ENCODE results near the gene NELFA.

NELFA gene

DNA sequence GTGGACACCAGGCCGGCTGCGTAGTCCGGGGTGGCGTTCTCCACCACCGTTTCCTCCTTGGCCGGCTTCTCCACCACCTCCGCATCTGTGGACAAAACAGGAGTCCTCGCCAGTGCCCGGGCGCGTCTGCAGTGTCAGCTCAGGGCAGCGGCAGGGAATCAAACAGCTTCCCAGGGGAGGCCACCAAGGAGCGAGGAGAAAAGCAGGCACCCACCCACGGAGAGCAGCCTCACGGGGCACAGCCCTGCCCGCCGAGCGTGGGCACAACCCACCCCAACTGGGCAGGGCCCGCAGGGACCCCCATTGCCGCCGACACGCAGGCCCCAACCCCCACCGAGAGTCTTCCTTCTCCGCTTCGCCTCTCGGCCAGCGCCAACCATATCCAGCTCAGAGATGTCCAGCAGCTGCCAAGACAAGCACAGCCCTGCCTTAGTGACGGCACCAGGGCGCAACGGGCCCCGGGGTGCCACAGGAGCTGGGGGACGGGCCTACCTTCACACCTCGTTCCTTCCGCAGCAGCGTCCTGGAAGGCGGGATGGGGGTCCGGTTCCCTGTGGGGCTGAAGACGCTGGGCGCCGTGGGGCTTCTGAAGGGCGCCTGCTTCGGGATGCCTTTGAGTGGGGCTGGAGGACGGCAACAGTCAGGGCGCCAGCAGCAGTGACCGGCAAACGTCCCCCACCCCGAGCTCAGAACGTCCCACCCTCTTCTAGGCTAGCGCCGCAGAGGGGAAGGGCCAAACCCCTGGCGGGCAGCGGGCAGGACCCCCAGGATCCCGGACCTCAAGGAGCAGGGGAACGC lies 22.8 kb downstream of the NELFA start:
- 95% methylated on average over 52 of the region's 54 CpGs for WGBS

DNA sequence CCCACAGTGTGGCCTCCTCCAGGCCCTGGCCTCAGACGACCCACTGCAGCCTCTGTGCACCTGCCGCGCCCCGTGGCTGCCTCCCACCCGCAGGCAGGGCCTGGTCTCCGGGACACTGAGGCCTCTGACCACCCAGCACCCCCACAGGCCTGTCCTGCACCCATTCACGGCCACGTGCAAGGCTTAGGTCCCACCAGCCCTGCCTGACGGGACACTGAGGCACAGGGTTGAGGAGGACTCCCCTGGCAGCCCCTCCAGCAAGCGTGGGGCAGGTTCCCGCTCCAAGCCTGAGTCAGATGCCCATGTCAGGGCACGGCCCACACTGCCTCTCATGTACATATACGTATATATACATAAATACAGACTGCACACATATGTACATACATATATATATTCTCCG lies 23.5 kb downstream of the NELFA start:
- no peak overlapping the region for H3K14ac ChIP-seq (ENCODE audit: low read length in 2 of 2)
- H3K4ac ChIP-seq (ENCODE audit: low read depth in 1 of 2, low read length in 2 of 2), result no peak overlapping the region
- no peak overlapping the region for H3K4me2 ChIP-seq (ENCODE audit: low read length, poor library complexity, severe bottlenecking)
- no peak overlapping the region for H3K27ac ChIP-seq (ENCODE audit: low read length, poor library complexity, severe bottlenecking)
- H3K9me3 ChIP-seq (ENCODE audit: control insufficient read depth, low read length), result no peaks in the 10 kb centered on the region
- H4K91ac ChIP-seq (ENCODE audit: low read length), result peak overlapping the region; percentile 53
- no peak overlapping the region for H2BK120ac ChIP-seq (ENCODE audit: low read depth, low read length)
- no peak overlapping the region for H2AFZ ChIP-seq (ENCODE audit: low read depth, low read length)
- H4K8ac ChIP-seq (ENCODE audit: low read length), result no peak overlapping the region
- H2BK12ac ChIP-seq (ENCODE audit: low read length in 2 of 2), result no peak overlapping the region
- H3K23ac ChIP-seq (ENCODE audit: low read length in 2 of 2), result no peak overlapping the region
- H3K79me1 ChIP-seq (replicated peaks; ENCODE audit: low read length, poor library complexity, severe bottlenecking), result peaks cover 65% of the 10 kb centered on the region
- no peak overlapping the region for H3K9ac ChIP-seq (ENCODE audit: low read length)
- H3K27me3 ChIP-seq (ENCODE audit: control insufficient read depth in 1 of 2, insufficient read depth in 1 of 2, low read length in 2 of 2), result no peaks in the 10 kb centered on the region
- H2AK5ac ChIP-seq (ENCODE audit: low read length, severe bottlenecking), result no peak overlapping the region
- H3K4me1 ChIP-seq (ENCODE audit: control insufficient read depth, insufficient read depth, low read depth, low read length), result peaks cover 1% of the 10 kb centered on the region
- H3K18ac ChIP-seq (ENCODE audit: low read depth in 1 of 2, low read length in 2 of 2), result no peak overlapping the region
- H2BK15ac ChIP-seq (ENCODE audit: low read depth, poor library complexity, severe bottlenecking), result no peak overlapping the region
- H2BK5ac ChIP-seq (ENCODE audit: low read depth, low read length, poor library complexity, severe bottlenecking), result no peak overlapping the region
- H3K36me3 ChIP-seq (ENCODE audit: control insufficient read depth in 1 of 2, insufficient read depth in 2 of 2, low read depth in 1 of 2, low read length in 2 of 2), result peaks cover 89 to 93% of the 10 kb centered on the region in 2 experiments
- DNase-seq, result no peak
- no peak overlapping the region for H3K4me3 ChIP-seq (ENCODE audit: insufficient read depth in 1 of 2, low read depth in 1 of 2, low read length in 2 of 2)
- WGBS, result 92% methylated on average over 14 of the region's 14 CpGs

More for the DNA sequence above, 22.8 kb downstream of the NELFA start:
- H3K4me1 ChIP-seq (ENCODE audit: control insufficient read depth, insufficient read depth, low read depth, low read length), result peaks cover 1% of the 10 kb centered on the region
- H3K4ac ChIP-seq (ENCODE audit: low read depth in 1 of 2, low read length in 2 of 2), result no peak overlapping the region
- no peak overlapping the region for H3K27ac ChIP-seq (ENCODE audit: low read length, poor library complexity, severe bottlenecking)
- H3K27me3 ChIP-seq (ENCODE audit: control insufficient read depth in 1 of 2, insufficient read depth in 1 of 2, low read length in 2 of 2), result no peaks in the 10 kb centered on the region
- H3K36me3 ChIP-seq (ENCODE audit: control insufficient read depth in 1 of 2, insufficient read depth in 2 of 2, low read depth in 1 of 2, low read length in 2 of 2), result peaks cover 85 to 93% of the 10 kb centered on the region in 2 experiments
- H3K9ac ChIP-seq (ENCODE audit: low read length), result no peak overlapping the region
- H2AK5ac ChIP-seq (ENCODE audit: low read length, severe bottlenecking), result no peak overlapping the region
- no peaks in the 10 kb centered on the region for H3K9me3 ChIP-seq (ENCODE audit: control insufficient read depth, low read length)
- H4K8ac ChIP-seq (ENCODE audit: low read length), result no peak overlapping the region
- no peak overlapping the region for H2BK120ac ChIP-seq (ENCODE audit: low read depth, low read length)
- H2BK15ac ChIP-seq (ENCODE audit: low read depth, poor library complexity, severe bottlenecking), result no peak overlapping the region
- no peak overlapping the region for H2BK5ac ChIP-seq (ENCODE audit: low read depth, low read length, poor library complexity, severe bottlenecking)
- no peak for DNase-seq
- H2BK12ac ChIP-seq (ENCODE audit: low read length in 2 of 2), result no peak overlapping the region
- no peak overlapping the region for H4K91ac ChIP-seq (ENCODE audit: low read length)
- no peak overlapping the region for H3K4me3 ChIP-seq (ENCODE audit: insufficient read depth in 1 of 2, low read depth in 1 of 2, low read length in 2 of 2)
- H3K79me1 ChIP-seq (replicated peaks; ENCODE audit: low read length, poor library complexity, severe bottlenecking), result peaks cover 65% of the 10 kb centered on the region
- H3K14ac ChIP-seq (ENCODE audit: low read length in 2 of 2), result no peak overlapping the region
- no peak overlapping the region for H3K18ac ChIP-seq (ENCODE audit: low read depth in 1 of 2, low read length in 2 of 2)
- H2AFZ ChIP-seq (ENCODE audit: low read depth, low read length), result no peak overlapping the region
- H3K23ac ChIP-seq (ENCODE audit: low read length in 2 of 2), result no peak overlapping the region
- no peak overlapping the region for H3K4me2 ChIP-seq (ENCODE audit: low read length, poor library complexity, severe bottlenecking)

DNA sequence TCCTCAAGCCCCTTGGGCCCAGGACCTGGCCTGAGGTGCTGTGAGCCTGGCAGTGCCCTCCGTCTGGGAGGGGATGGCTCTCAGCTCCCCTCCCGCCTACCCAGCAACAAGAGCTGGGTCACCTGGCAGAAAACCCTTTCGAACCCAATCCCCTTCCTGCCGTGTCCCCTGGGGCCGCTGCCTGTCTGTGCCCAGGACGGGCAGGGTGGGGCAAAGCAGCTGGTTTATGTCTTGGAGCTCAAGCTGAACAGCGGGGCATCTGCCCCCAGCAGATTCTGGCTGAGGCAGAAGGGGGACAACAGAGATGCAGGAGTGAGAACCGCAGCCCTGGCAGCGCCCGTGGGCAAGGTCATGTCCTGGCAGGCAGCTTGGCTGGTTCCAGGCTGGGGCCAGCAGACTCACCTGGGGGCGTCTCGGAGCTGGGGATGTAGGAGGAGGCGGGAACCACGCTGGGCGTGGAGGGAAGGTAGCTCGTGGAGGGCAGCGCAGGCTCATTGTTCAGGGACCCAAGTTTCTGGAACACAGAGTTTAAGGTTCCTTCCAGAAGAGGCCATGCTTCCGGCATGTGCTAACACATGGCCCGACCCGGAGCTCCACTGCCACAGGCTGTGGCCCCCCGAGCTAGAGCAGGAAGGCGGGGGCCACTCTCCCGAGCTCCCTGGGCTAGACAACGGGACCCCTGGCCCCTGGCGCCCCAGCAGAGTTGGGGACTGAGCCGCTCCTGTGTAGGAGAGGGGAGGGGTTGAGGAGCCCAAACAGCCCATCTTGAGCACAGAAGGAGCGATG lies 24.2 kb downstream of the NELFA start:
- WGBS, result 93% methylated on average over 27 of the region's 27 CpGs
- Histone ChIP-seq H3K27ac (ENCODE audit: low read length, poor library complexity, severe bottlenecking) (no peak overlapping the region), H3K4me2 (ENCODE audit: low read length, poor library complexity, severe bottlenecking) (no peak overlapping the region)

DNA sequence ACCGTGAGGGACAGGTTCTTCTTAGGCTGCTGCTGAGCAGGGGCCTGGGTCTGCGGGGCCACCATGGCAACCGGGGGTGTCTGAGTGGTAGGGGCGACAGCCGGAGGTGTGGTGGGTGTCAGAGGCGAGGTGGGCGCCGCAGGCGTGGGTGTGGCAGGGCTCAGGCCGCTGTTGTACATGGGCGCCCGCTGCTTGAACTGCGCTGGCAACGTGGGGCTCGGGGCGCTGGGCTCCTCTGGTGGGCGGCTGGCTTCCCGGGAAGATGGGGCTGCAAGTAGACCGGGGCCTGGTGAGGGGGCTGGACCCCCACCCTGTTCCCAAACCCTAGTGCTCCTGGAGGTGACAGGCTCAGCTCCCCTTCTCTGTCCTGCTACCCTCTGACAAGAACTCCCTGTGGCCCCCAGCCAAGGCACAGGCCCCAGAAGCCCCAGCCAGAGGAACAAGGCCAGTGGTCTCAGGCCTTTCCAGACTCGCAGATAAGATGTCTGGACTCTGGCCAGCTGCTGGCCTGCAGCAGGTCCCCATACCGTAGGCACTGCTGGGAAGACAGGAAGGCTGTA lies 24.8 kb downstream of the NELFA start:
- Histone ChIP-seq H3K27me3 (ENCODE audit: control insufficient read depth in 1 of 2, insufficient read depth in 1 of 2, low read length in 2 of 2) (no peaks in the 10 kb centered on the region), H3K4me3 (ENCODE audit: insufficient read depth in 1 of 2, low read depth in 1 of 2, low read length in 2 of 2) (no peak overlapping the region), H2BK15ac (ENCODE audit: low read depth, poor library complexity, severe bottlenecking) (no peak overlapping the region), H2AFZ (ENCODE audit: low read depth, low read length) (no peak overlapping the region), H4K91ac (ENCODE audit: low read length) (peak overlapping the region; percentile 14), H3K4ac (ENCODE audit: low read depth in 1 of 2, low read length in 2 of 2) (no peak overlapping the region), H2BK5ac (ENCODE audit: low read depth, low read length, poor library complexity, severe bottlenecking) (no peak overlapping the region), H2AK5ac (ENCODE audit: low read length, severe bottlenecking) (no peak overlapping the region), H3K79me1 (replicated peaks; ENCODE audit: low read length, poor library complexity, severe bottlenecking) (peaks cover 63% of the 10 kb centered on the region), H3K9ac (ENCODE audit: low read length) (no peak overlapping the region), H3K4me2 (ENCODE audit: low read length, poor library complexity, severe bottlenecking) (no peak overlapping the region), H3K18ac (ENCODE audit: low read depth in 1 of 2, low read length in 2 of 2) (no peak overlapping the region), H3K14ac (ENCODE audit: low read length in 2 of 2) (no peak overlapping the region), H2BK12ac (ENCODE audit: low read length in 2 of 2) (no peak overlapping the region), H3K27ac (ENCODE audit: low read length, poor library complexity, severe bottlenecking) (no peak overlapping the region), H3K9me3 (ENCODE audit: control insufficient read depth, low read length) (no peaks in the 10 kb centered on the region), H3K23ac (ENCODE audit: low read length in 2 of 2) (no peak overlapping the region), H4K8ac (ENCODE audit: low read length) (no peak overlapping the region), H2BK120ac (ENCODE audit: low read depth, low read length) (no peak overlapping the region), H3K4me1 (ENCODE audit: control insufficient read depth, insufficient read depth, low read depth, low read length) (peaks cover 1% of the 10 kb centered on the region), H3K36me3 (ENCODE audit: control insufficient read depth in 1 of 2, insufficient read depth in 2 of 2, low read depth in 1 of 2, low read length in 2 of 2) (peaks cover 89 to 95% of the 10 kb centered on the region in 2 experiments)
- WGBS, result 96% methylated on average over 21 of the region's 21 CpGs
- no peak for DNase-seq

More for the DNA sequence above, 24.2 kb downstream of the NELFA start:
- Histone ChIP-seq H3K4me1 (ENCODE audit: control insufficient read depth, insufficient read depth, low read depth, low read length) (peaks cover 1% of the 10 kb centered on the region), H3K4me3 (ENCODE audit: insufficient read depth in 1 of 2, low read depth in 1 of 2, low read length in 2 of 2) (no peak overlapping the region), H3K9me3 (ENCODE audit: control insufficient read depth, low read length) (no peaks in the 10 kb centered on the region), H4K8ac (ENCODE audit: low read length) (no peak overlapping the region), H3K4ac (ENCODE audit: low read depth in 1 of 2, low read length in 2 of 2) (no peak overlapping the region), H3K14ac (ENCODE audit: low read length in 2 of 2) (no peak overlapping the region), H3K18ac (ENCODE audit: low read depth in 1 of 2, low read length in 2 of 2) (no peak overlapping the region), H2BK5ac (ENCODE audit: low read depth, low read length, poor library complexity, severe bottlenecking) (no peak overlapping the region), H2AK5ac (ENCODE audit: low read length, severe bottlenecking) (no peak overlapping the region), H2BK12ac (ENCODE audit: low read length in 2 of 2) (no peak overlapping the region), H3K23ac (ENCODE audit: low read length in 2 of 2) (no peak overlapping the region), H3K9ac (ENCODE audit: low read length) (no peak overlapping the region), H3K79me1 (replicated peaks; ENCODE audit: low read length, poor library complexity, severe bottlenecking) (peaks cover 65% of the 10 kb centered on the region), H2AFZ (ENCODE audit: low read depth, low read length) (no peak overlapping the region), H2BK120ac (ENCODE audit: low read depth, low read length) (no peak overlapping the region), H2BK15ac (ENCODE audit: low read depth, poor library complexity, severe bottlenecking) (peak overlapping the region; percentile 17), H3K27me3 (ENCODE audit: control insufficient read depth in 1 of 2, insufficient read depth in 1 of 2, low read length in 2 of 2) (no peaks in the 10 kb centered on the region), H4K91ac (ENCODE audit: low read length) (no peak overlapping the region), H3K36me3 (ENCODE audit: control insufficient read depth in 1 of 2, insufficient read depth in 2 of 2, low read depth in 1 of 2, low read length in 2 of 2) (peaks cover 89 to 93% of the 10 kb centered on the region in 2 experiments)
- no peak for DNase-seq

All from mesenchymal stem cell (in vitro differentiated cells and primary cell).